Kidney epithelial cell (primary cell): ENCODE measurements around the gene ANXA6. TPM values are rescaled to one million over a fixed set of nuclear protein-coding genes. Genes with fewer than 3 reads are reported as not detected.

Source experiments
- DNase-seq: peaks from one replicate; pipeline ENCODE4 v3.0.0-alpha.2; 2010; ENCODE audit warnings: low read depth
- H3K27me3 ChIP-seq: 2 replicates; pipeline ENCODE4 v1.6.0; 2011; ENCODE audit warnings: low read length; ENCODE audit not compliant: control insufficient read depth, insufficient read depth
- H3K36me3 ChIP-seq: 2 replicates; pipeline ENCODE4 v1.5.1; 2011; ENCODE audit warnings: low read length; ENCODE audit not compliant: control insufficient read depth, insufficient read depth
- H3K4me3 ChIP-seq: 2 replicates; pipeline ENCODE4 v1.5.1; 2011; ENCODE audit warnings: low read depth, mild to moderate bottlenecking, control low read depth, low read length
- CTCF ChIP-seq: IDR thresholded peaks from 2 replicates; pipeline ENCODE4 v1.5.1; 2011; ENCODE audit warnings: mild to moderate bottlenecking, moderate library complexity, low read length, control low read depth, inconsistent platforms; ENCODE audit not compliant: insufficient read depth, poor library complexity, severe bottlenecking
- total RNA-seq: library from RNA; depleted of rRNA; stranded (reverse); fragments of >200 nt; gene quantifications from 2 replicates; pipeline ENCODE4 v1.2.3, GENCODE V29; 2015

The ANXA6 gene
- total RNA-seq, 1 donor from 2014 or later: 59.9 TPM

GRCh38 chr5:151089726-151090125 lies 67.9 kb downstream of the ANXA6 start:
- TF ChIP-seq CTCF: no peak
- Histone ChIP-seq H3K27me3 (no peaks in the 10 kb centered on the region), H3K36me3 (no peaks in the 10 kb centered on the region), H3K4me3 (no peak overlapping the region)
- no peak for DNase-seq

- no peak overlapping the region for H3K4me3 ChIP-seq
- no peaks in the 10 kb centered on the region for H3K36me3 ChIP-seq
- H3K27me3 ChIP-seq: no peaks in the 10 kb centered on the region
- DNase-seq: no peak
- no peak for TF ChIP-seq CTCF
Measured at GRCh38 chr5:151088986-151089385, 68.6 kb downstream of the ANXA6 start.

GRCh38 chr5:151087486-151087885 lies 70.1 kb downstream of the ANXA6 start:
- Histone ChIP-seq H3K27me3 (no peaks in the 10 kb centered on the region), H3K36me3 (no peaks in the 10 kb centered on the region), H3K4me3 (no peak overlapping the region)
- no peak for TF ChIP-seq CTCF
- DNase-seq: no peak

GRCh38 chr5:151086905-151087360 lies 70.6 kb downstream of the ANXA6 start:
- H3K36me3 ChIP-seq: no peaks in the 10 kb centered on the region
- no peak for DNase-seq
- TF ChIP-seq CTCF: no peak
- peak overlapping the region; percentile 27 for H3K4me3 ChIP-seq
- H3K27me3 ChIP-seq: no peaks in the 10 kb centered on the region

GRCh38 chr5:151086192-151086869 lies 71.2 kb downstream of the ANXA6 start:
- no peak for TF ChIP-seq CTCF
- no peaks in the 10 kb centered on the region for H3K27me3 ChIP-seq
- no peak for DNase-seq
- H3K4me3 ChIP-seq: peak overlapping the region; percentile 27
- no peaks in the 10 kb centered on the region for H3K36me3 ChIP-seq

- Histone ChIP-seq H3K4me3 (no peak overlapping the region), H3K27me3 (no peaks in the 10 kb centered on the region), H3K36me3 (no peaks in the 10 kb centered on the region)
- no peak for DNase-seq
- no peak for TF ChIP-seq CTCF
Measured at GRCh38 chr5:151085517-151086041, 72.0 kb downstream of the ANXA6 start.
